ENCODE data around the gene SULT1E1.

- TF ChIP-seq, protein P1, sequence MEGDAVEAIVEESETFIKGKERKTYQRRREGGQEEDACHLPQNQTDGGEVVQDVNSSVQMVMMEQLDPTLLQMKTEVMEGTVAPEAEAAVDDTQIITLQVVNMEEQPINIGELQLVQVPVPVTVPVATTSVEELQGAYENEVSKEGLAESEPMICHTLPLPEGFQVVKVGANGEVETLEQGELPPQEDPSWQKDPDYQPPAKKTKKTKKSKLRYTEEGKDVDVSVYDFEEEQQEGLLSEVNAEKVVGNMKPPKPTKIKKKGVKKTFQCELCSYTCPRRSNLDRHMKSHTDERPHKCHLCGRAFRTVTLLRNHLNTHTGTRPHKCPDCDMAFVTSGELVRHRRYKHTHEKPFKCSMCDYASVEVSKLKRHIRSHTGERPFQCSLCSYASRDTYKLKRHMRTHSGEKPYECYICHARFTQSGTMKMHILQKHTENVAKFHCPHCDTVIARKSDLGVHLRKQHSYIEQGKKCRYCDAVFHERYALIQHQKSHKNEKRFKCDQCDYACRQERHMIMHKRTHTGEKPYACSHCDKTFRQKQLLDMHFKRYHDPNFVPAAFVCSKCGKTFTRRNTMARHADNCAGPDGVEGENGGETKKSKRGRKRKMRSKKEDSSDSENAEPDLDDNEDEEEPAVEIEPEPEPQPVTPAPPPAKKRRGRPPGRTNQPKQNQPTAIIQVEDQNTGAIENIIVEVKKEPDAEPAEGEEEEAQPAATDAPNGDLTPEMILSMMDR (IDR thresholded peaks at IDR 0.05; ENCODE audit: low read depth, low read length) = no peak
- TF ChIP-seq EZH2phosphoT487 (IDR thresholded peaks at IDR 0.05; ENCODE audit: low read depth) = no peak
Observed at GRCh38 chr4:69877453-69877852, 17.5 kb upstream of the SULT1E1 start.
